GM21619 (cell line): ENCODE measurements around the gene APBB3.

Source experiments
- ATAC-seq: cut with Tn5 transposase; IDR thresholded peaks from one replicate; pipeline ENCODE4 v1.9.1; 2021; ENCODE audit not compliant: unreplicated experiment

The APBB3 gene

DNA sequence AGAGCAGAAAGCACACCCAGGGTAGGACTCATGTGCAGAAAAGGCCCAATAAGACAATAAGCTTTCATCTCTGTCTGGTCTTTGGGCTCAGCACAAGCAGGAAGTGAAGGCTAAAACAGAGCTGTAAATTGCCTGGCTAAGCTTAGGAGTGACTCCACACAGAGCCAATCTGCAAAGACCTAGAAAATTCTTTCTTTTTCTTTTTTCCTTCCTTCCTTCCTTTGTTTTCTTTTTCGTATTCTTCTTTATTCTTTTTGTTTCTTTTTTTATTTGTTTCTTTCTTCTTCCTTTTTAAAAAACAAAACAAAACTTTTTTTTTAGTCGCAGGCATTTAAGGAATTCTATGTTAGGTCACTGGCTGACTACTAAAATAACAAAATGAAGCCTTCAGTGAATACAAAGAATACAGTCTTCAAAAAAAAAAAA lies 12.4 kb upstream of the APBB3 start:
- ATAC-seq = no peak

DNA sequence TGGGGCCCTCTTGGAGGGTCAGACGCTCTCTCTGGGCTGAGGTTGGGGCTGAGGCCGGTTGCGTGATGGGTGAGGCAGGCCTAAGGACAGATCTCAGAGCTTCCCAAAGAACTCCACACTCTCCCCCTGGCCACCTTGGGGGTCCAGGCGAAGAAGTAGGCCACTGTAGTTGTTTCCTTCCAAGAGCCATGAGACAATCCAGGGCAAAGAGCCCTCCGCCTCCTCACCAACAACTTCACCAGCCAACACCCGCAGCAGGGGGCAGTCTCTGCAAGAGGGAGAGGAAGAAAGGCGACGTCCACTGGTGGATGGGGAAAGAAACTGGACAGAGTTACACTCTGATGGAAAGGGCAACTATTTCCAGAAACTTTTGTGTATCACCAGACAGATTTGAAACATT lies 10.9 kb upstream of the APBB3 start:
- no peak for ATAC-seq

DNA sequence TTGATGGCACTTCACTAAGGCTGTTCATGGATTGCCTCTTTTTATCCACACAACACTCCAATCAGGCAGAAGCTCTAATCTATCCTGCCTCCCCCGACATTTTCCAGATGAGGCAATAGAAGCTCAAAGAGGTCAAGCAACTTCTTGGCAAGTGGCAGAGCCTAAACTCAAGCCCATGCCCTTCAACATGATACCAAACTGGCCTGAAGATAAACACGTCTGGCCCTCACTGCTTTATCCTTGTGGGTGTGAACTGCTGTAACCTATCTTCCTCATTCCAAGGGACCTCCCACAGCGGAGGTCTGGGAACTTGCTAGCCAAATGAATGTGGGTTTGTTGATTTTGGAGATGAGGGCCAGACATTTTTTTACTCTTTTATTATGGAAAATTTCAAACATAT lies 9.8 kb upstream of the APBB3 start:
- no peak for ATAC-seq

DNA sequence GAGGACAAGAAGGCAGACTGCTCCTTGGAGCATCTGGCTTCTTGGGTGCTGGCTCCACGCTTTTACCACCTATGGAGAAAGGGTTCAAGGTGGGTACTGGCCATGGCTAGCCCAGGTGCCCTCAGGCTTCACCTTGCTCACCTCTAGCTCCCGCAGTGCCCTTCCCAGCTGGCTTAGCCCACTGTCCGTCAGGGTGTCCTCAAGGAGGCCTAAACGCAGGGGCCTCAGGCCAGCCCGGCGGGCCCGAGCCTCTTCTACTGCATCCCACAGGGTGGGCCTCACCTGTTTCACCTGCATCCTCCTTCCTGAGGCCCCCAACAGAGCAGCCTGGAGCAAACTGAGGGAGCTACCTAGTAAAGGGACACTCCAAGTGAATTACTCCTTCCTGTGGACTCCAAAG lies 9.3 kb upstream of the APBB3 start:
- ATAC-seq = no peak

DNA sequence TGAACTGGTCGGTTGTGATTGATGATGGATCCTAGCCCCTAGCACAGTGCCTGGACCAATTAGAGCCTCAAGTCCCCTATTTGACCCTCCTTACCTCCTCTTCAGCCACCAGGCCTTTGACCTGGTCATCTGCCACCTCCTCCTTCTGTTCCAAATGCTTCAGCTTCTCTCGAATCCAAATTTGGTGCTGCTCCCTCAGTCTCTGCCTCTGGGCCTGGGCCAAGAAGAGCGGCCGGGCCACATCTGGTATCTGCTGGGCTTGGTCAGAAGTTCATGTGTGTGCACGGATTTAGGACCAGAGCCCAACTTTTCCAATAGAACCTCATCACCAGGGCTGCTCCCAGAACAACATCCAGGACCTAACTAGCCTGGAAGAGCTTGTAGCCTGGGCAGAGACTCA lies 6.7 kb upstream of the APBB3 start:
- ATAC-seq = no peak

DNA sequence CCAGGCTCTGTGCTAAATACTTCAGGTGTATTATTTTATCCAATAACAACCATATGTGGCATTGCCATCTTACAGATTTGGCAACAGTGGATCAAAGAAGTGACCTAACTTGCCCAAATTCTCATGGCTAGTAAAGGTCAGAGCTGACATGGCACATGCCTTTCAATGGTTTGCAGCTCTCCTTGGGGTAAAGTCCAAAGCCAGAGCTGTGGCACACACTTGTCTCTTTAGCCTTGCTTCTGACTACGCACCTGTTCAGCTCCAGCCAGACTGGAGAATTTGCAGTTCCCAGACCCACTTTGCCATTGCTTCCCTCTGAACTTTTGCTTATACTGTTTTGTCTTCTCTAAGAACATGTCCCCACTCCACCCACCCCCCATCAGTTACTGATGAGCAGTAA lies 6.1 kb upstream of the APBB3 start:
- no peak for ATAC-seq

DNA sequence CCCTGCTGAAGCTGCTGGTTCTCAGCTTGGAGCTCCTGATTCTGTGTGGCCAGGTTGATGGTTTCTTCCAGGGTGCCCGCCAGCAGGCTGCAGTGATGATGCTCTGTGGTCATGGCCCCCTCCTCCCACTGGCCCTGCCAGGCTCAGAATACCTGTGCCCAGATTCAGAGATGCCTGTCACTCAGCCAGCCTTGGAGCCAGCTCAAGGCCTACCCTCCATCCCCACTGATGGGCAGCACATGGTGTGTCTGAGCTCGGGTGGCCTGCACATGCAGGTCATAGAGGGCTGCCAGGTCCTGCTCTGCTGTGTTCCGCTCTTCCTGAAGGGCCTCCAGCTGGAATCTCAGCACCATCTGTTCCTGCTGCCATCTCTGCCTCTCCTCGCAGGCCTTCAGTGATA lies 5.7 kb upstream of the APBB3 start:
- ATAC-seq = no peak

DNA sequence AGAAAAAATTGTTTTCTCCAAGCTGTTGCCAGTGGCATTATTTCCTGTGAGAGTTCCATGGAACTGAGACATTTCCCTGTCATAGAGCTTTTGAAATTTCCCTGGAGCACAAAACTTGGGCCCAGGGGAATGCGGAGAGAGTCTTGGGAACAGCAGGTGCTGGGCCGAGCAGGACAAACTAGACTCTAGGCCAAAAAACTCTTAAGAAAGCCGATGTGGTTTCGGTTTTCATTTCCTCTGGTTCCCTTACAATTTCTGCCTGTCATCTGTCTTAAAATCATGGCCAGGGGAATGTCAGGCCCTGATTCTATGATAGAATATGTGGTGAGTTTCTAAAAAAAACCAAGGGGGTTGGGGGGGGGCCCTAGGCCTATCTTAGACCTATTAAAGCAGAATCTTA lies 4.8 kb upstream of the APBB3 start:
- ATAC-seq = no peak

DNA sequence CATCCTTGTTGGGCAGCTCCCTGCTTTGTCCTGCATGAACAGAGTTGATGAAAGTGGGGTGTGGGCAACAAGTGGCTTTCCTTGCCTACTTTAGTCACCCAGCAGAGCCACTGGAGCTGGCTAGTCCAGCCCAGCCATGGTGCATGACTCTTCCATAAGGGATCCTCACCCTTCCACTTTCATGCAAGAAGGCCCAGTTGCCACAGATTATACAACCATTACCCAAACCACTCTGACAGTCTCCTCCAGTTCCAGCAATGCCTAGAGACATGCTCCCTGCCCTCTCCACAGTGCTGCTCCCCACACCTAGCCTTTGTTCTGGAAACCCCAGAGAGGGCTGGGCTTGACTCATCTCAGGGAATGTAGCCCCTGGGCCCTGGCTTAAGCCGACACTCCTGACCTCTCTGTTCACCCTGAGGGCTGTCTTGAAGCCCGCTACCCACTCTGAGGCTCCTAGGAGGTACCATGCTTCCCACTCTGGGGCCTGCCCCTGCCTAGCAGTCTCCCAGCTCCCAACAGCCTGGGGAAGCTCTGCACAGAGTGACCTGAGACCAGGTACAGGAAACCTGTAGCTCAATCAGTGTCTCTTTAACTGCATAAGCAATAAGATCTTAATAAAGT lies 4.2 kb upstream of the APBB3 start:
- no peak for ATAC-seq

DNA sequence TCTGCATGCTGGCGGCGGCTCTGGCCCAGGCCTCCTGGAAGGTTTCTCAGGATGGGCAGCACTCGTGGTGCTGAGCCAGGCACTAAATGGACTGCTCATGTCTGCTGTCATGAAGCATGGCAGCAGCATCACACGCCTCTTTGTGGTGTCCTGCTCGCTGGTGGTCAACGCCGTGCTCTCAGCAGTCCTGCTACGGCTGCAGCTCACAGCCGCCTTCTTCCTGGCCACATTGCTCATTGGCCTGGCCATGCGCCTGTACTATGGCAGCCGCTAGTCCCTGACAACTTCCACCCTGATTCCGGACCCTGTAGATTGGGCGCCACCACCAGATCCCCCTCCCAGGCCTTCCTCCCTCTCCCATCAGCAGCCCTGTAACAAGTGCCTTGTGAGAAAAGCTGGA lies 3.5 kb upstream of the APBB3 start:
- ATAC-seq = no peak

DNA sequence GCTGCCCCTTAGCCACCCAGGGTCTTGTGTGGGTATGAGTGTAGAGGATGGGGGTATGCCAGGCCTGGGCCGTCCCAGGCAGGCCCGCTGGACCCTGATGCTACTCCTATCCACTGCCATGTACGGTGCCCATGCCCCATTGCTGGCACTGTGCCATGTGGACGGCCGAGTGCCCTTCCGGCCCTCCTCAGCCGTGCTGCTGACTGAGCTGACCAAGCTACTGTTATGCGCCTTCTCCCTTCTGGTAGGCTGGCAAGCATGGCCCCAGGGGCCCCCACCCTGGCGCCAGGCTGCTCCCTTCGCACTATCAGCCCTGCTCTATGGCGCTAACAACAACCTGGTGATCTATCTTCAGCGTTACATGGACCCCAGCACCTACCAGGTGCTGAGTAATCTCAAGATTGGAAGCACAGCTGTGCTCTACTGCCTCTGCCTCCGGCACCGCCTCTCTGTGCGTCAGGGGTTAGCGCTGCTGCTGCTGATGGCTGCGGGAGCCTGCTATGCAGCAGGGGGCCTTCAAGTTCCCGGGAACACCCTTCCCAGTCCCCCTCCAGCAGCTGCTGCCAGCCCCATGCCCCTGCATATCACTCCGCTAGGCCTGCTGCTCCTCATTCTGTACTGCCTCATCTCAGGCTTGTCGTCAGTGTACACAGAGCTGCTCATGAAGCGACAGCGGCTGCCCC lies 2.9 kb upstream of the APBB3 start:
- ATAC-seq = no peak

DNA sequence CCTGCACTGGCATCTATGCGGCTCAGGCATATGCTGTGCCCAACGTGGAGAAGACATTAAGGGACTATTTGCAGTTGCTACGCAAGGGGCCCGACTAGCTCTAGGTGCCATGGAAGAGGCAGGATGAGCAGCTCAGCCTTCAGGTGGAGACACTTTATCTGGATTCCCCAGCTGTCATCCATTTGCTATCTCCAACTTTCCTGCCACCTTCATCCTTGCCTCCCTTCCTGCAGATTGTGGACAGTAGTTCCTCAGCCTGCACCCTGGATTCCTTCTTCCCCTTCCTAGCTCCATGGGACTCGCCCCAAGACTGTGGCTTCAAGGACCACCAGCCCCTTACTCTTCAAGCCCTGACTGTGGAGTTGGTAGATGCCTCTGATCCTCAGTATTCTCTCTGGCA lies 2.3 kb upstream of the APBB3 start:
- no peak for ATAC-seq

DNA sequence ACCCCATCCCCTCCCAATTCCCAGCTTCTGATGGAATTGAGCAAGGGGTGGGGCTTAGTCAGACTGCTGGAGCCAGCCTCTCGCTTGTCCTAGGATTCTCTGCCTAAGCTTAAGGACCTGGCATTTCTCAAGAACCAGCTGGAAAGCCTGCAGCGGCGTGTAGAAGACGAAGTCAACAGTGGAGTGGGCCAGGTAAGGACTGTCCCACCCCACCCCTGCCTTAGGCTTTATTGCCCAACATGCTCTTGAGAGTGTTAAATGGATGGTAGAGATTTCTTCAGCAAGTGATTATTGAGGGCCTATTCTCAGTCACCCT lies 1.3 kb upstream of the APBB3 start:
- no peak for ATAC-seq

DNA sequence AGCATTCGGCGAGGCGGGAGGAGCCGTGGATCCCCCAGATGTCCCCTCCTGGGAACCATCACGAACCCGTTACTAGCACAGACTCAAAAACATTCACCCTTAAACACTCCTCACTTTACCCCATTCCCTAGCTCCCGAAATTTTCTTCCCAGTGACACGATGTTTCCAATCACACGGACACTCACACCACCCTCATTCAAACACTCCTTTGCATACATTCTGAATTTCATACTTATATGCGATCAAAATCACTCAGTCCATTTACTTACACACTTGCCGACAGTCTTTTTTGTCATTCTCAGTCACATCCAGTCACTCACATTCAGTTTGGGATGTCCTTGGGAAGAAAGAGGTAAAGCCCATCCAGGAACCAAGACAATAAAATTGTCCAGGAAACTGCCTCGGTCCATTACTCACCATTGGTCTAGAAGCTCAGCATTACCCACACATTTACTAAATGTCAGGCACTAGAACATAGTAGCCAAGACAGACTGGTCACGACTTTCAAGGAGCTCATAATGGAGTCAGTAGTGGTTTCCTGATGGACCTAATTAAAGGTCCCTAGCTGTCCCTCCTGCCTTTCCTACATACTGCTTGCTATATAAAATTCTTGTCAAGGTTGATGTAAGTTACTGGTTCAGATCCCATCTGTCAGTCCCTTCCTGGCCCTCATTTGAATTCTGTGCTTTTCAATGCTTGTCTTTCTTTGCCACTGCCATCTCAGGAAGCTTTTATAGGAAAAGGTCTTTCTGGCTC lies 804 bp upstream of the APBB3 start:
- no peak for ATAC-seq

DNA sequence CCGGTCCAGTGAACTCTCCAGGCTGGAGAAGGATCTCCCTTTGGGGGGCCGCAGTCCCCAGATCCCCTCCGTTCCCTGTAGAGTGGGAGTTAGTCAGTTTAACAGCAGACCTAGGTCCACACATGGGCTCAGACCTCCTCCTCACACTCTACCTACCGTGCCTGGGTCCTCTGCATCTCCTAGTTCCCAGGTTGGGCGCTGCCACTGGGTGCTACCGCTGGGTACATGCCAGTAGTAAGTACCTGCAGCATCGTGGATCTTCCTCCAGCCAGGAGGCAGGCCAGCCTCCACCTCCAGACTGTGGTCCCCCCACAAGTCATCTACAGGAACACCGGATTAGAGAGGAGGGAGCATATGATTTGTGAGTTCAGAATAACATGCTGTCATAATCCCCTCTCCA lies 802 bp downstream of the APBB3 start:
- ATAC-seq = no peak

DNA sequence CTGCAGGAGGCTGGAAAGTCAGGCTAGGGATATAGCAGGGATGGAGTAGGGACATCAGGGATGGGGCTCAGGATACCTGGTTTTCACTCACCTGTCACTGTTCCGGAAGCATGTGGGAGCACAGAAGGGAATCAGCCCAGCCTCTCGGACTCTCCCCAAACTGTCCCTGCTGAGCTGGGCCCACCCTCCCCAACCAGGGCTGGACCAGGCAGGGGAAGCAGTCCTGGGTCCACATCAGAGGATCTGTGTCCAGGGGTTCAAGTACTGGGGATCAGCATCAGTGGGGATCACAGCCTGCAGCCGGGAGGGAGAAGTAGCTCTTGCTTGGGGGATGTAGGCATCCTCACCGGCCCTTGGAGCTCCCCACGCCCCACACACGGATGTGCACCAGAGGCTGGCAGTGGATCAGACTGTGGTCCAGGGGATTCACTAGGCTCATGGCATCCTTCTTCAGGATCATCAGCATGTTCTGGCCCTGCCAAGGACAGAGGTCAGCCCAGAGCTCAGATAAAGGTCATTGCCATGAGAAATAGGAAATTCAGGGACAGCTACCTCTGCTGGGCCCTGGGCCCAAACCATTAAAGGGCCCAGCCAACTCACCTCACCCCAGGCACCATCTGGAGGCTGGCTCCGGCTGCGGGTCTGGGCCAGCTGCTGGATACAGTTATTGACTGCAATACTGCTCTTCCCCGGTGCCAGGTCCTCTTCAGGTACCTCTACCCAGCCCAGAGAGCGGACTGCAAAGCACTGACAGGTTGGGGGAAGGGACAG lies 2.5 kb downstream of the APBB3 start:
- no peak for ATAC-seq

DNA sequence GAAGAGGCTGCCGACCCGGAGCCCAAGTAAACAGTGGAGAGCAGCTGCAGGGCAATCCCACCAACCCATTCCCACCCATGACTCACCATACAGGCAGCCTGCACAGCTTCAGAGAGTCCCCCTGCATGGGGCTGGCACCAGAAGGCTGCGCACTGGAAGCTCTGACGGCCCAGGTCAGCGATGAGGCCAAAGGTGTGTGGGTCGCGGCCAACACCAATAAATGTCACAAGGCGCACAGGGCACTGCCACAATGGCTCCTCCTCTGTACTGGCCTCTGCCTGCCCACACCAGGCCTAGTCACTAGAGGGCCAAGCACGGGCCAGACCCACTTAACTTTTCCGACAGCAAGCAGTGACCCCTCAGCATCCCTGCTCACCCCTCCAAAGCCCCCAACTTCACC lies 4.2 kb downstream of the APBB3 start:
- ATAC-seq = no peak

DNA sequence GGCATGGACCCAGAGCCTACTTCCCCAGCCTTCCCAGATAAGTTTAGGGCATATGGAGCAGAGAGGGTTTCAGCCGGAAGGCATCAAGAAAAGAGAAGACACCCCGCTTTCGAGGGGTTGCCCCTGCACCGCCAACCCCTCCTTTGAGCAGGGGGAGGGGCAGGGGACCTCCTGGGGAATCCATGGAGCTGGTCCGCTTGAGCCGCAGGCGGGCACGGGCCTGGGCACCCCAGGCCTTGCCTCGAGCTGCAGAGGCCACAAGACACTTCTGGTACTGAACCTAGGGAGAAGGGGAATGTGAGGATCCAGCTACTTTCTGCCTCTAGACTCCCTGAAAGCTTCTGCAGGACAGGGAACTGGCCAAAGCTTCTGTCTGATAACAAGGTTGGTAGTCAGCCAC lies 5.9 kb downstream of the APBB3 start:
- no peak for ATAC-seq

DNA sequence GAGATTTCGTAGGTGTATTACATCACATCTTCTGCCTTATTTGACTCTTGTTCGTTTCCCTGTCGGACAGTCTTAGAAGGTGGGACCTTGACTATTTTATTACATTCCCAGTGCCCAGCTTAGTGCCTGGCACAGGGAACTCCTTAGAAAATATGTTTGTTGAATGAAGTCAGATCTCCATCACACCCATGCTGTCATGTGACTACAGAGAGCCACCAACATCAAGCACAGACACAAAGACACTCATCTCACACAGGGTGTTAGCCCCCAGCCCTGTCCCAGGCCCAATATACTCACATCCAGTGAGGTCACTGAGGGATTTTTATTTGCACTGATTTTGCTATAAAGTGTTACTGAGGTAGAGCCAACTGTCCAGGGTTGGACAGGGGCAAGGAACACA lies 6.4 kb downstream of the APBB3 start:
- ATAC-seq = no peak

DNA sequence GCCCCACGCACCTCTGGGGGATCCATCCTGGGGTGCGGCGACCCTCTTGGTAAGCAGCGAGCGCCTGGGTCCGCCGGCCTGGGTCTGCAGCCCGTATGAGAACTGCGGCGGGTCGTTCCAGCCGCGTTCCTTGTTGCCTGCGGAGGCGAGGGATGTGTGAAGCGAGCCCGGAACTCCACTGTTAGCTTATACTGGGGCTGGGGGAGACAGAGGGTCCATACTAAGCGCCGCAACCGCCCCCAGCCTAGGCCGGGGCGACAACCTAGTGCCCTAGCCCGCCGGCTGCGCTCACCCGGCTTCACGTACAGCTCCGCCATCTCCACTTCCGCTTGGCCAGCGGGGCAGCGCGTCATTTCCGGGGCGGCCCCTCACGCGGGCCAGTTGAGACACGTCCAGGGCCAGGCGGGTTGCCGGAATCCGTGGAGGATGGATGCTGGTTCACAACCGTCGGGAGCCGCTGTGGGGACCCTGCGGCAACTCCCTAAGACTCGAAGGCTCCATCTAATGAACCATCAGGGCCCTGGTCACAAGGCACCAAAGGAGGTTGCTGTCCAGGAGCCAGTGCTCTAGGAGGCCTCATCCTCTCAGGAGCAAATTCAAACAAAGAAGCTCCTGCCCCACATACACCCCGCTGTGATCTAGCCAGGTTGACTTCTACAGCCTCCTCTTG lies 7.1 kb downstream of the APBB3 start, which contains the start of gene SRA1:
Gene SRA1 (minus strand): TSS at position 338 of the 670 bp plus-strand sequence. CDS start 21 bp downstream, at position 317.
- peak; percentile 98 for ATAC-seq

DNA sequence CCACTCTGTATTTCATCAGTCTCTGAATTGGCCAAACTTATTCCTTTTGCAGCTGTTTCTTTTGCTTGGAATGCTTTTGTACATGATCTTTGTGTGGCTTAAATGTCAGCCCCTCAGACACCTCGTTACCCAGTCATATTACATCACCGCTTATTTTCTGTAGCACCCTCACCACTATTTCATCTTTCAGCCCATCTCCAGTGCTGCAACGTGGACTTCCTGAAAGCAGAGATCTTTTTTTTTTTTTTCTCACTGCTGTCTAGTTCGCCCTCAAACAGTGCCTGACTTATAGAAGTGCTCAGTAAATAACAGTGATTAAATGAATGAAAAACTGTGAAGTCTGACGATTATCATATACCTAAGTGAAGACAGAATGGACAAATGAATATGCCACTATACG lies 8.0 kb downstream of the APBB3 start:
- no peak for ATAC-seq
